ENCODE measurements around the gene CLEC16A.

GRCh38 chr16:11194913-11195312 lies 250.5 kb downstream of the CLEC16A start:
- TF ChIP-seq POLR2A (IDR thresholded peaks at IDR 0.05; ENCODE audit: low read depth, low read length) (no peak), POLR2AphosphoS5 (IDR thresholded peaks at IDR 0.05; ENCODE audit: low read depth, low read length) (no peak), PAX5 (IDR thresholded peaks at IDR 0.05; ENCODE audit: insufficient read depth, low read length, severe bottlenecking) (no peak), TAF1 (IDR thresholded peaks at IDR 0.05; ENCODE audit: low read depth, low read length) (no peak), SPI1 (IDR thresholded peaks at IDR 0.05; ENCODE audit: low read depth, low read length) (no peak), POU2F2 (IDR thresholded peaks at IDR 0.05; ENCODE audit: low read depth, low read length) (no peak)

Measured in GM12891 (cell line).